Dermis blood vessel endothelial cell (primary cell): ENCODE data around the gene PRKG1. TPM values are rescaled to one million over a fixed set of nuclear protein-coding genes. Genes with fewer than 3 reads are reported as not detected.
"Not testable (repeated sequence)": the region's sequence is repeated elsewhere in the genome, so short reads cannot be mapped to it uniquely, and the experiment has no call there.

ENCODE experiments used
- DNase-seq: peaks from one replicate; pipeline ENCODE4 v3.0.0; 2010
- total RNA-seq: library from RNA; depleted of rRNA; stranded (reverse); fragments of >200 nt; gene quantifications from 2 replicates; pipeline ENCODE4 v1.2.3, GENCODE V29; 2014

PRKG1 gene
- total RNA-seq, 1 donor from 2014 or later, result 4.1 TPM

DNA sequence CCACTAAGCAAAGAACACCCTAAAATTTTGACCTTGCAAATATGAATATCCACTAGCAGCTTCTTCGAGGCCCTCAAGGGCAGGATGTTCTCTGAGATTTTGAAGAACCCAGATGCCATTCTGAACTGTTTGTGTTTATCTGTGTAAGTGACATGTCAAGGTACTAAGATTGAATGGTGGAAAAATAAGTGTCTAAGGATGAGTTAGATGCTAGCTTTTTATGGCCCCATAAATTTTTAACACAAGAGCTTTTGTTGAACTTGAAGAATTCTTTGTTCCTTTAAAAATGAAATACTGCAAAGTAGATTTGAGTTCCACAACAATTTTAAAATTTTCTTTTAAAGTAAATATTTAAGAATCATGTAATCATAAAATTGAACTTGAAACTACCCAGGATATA is 365.4 kb downstream of the PRKG1 start:
- no peak for DNase-seq

DNA sequence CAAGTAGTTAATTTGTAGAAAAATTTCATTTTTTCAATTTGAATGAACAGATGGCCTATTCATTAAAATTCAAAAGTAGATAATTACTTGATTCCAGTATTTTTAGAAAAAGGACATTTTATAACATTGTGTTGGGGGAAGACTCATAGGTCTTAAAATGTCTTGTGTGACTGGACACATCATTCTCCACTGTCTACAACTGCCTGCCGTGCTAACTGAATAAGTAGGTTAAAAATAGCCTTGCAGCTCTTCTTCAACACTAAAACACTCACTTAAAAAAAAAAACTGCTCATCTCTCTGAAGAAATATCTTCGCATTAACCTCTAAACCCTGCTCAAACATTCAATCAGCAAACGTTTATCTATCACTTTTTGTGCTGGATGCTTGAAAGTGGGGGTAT is 371.3 kb downstream of the PRKG1 start:
- DNase-seq, result no peak

DNA sequence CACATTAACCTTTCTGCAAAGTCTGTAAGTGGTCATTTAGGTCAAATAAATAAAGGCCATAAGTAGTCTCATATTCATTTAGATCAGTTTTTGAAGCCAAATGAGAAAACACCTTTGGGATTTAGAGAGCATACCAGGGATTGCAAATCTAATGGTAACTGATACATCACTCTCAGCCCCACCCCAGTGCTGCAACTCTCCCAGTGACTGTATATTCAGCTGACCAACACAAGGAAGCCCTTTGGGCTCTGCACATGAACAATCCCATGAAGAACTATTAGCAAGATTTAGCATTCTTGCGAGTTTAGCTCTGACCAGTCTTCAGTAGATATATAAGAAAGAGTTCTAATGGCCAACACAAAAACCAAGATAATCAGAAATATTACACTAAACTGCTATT is 372.8 kb downstream of the PRKG1 start:
- no peak for DNase-seq

DNA sequence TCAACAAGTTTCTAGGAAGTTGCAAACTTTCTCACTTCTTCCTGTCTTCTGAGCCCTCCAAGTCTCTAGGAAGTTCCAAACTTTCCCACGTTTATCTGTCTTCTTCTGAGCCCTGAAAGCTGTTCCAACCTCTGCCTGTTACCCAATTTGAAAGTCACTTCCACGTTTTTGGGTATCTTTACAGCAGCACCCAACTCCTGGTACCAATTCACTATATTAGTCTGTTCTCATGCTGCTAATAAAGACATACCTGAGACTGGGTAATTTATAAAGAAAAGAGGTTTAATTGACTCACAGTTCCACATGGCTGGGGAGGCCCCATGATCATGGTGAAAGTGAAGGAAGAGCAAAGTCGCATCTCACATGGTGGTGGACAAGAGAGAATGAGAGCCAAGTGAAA is 381.5 kb downstream of the PRKG1 start:
- DNase-seq, result not testable (repeated sequence)

DNA sequence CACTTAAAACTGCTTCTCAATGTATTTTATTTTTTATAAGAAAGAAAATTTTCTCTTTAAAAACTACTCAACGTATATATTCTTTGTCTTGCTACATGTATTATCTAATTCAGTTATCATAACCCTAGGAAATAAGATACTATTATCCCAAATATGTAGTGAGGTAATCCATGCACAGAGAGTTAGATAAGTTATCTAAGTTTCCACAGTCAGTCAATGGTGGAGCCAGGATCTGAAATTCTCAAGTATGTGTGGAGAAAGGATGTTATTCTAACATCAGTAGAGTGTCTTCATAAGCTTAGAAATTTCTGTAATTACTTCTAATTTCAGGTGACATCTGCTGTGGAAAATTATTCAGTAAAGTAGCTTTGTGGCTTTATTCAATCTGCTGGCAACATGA is 385.2 kb downstream of the PRKG1 start:
- DNase-seq, result no peak

DNA sequence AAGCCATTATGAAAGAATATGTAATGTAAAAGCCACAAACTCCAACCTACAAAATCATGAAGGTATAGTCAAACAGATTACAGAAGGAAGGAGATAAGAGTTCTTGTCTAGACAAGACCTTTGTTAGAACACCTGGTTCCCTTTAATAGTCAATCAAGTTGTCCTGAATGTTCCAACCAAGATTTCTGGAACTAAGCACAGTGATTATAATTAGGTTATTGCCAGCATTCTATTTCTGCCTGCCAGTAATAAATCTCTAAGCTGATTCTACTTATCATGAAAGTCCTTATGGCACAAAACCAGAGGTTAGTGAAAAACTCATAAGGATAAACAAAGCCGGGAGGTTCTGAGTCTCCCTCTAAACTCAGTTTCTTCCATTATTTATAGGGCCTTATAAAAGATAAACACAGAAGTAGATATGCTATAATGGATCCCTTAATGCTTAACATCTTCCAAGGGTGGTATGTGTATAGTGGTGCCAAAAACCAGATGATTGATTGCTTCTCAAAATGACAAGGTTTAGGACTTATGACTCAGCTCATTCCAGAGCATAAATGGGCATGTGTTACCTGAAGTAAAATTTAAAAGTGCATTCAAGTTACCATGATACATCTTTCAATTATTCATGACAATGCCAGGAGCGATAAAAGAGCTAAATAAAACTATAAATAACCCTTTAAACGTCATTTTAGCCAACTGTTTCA is 387.9 kb downstream of the PRKG1 start:
- no peak for DNase-seq

DNA sequence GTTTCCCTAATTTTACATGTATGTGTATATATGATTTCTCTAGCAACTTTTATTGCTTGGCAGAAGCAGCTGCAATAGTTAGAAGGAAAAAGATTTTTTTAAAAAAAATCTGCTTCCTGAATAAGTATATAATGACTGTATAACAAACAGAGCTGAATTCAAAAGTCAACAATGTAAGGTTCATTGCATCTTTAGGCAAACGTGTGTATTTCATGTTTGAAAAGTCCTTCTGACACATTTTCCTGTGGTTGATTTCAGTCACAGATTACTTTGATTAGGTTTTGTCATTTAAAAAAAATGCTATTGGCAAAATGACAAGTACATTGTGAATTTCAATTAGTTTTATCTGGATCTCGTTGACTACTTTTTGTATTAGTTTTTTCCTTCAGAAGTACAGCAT is 394.1 kb downstream of the PRKG1 start:
- DNase-seq, result no peak

DNA sequence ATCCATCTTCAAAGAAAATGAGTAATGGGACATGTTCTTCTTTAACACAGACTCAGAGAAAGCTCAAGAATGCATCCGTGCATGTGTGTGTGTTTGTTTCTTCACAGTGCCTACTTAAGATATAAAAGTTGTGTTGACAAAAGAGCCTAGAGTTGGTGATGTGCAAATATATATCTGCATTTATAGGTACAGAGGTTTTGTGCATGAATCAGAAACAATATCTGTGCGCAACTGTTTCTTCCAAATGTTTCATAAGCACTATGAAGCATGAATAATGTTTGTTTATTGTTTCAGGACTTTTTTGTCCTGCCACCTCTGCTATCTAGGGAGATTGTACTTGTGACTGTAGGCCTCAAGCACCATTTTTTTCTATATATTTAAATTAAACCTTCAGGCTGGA is 395.4 kb downstream of the PRKG1 start:
- DNase-seq, result no peak

DNA sequence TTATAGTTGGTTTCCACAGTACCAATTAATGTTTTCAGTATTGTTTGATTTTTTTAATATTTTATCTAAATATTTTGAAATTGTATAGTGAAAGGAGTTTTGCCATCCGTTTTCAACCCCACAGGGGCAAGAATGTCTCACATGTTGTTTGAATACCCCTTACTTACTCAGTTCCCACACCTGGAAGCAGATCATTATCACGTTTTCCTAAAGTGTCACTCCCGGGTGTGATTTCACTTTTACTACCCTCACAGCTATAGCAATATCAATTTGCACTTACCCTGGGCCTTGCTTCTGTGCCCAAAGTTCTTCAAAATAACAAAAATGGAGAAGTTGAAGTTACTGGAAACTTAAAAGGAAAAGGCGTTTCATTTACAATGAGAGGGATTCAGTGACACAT is 397.0 kb downstream of the PRKG1 start:
- no peak for DNase-seq

DNA sequence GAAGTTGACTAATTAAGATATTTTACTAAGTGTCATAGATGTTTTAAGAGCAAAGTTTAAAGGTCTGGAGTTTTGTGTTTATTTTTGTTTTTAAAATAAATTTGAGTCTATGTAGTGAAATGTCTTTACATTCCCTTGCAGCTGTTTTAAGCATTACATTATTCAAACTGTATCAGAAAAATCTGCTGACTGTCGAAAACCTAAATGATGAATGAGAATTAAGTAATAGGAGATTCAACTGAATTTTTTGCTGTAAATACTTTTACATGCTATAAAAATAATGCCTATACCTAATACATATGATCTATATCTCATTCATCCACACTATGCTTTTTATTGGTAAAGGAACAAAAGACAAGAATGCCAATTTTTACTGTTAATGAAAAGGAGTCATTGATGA is 397.9 kb downstream of the PRKG1 start:
- DNase-seq, result no peak

DNA sequence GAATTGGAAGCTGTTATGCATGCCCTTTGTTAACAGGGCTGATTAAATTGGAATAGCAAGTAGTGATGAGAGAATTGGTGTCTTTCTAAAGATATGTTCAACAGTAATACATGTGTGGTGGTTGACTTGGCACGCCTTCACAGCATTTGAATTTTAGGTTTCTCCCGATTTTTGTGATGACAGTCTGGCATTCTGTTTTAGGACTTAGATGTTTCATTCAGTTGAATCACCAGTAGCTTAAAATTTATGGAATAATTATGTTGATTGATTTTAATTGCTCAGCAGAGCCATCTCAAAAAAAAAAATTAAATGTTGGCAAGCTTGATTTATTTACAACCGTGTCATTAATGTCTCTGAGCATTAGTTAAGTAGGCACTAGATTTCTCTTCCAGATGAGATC is 405.4 kb downstream of the PRKG1 start:
- DNase-seq, result no peak

DNA sequence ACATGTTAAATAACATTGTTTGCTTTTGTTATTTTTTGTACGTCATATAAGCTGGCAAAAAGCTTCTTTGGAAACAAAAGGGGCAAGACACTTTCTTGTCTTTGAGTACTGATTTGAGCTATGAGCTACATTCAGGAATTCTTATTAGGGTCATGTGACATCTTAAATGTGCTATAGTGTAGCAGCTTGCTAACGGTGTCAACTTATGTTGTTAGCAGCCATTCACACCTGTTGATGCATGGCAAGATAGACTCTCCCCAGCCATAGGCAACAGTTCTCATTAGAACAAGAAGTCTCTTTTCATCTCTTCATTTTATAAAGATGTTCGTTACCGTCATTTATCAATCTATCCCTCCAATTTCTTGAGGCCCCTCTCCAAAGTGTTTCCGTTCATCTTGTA is 411.4 kb downstream of the PRKG1 start:
- no peak for DNase-seq

DNA sequence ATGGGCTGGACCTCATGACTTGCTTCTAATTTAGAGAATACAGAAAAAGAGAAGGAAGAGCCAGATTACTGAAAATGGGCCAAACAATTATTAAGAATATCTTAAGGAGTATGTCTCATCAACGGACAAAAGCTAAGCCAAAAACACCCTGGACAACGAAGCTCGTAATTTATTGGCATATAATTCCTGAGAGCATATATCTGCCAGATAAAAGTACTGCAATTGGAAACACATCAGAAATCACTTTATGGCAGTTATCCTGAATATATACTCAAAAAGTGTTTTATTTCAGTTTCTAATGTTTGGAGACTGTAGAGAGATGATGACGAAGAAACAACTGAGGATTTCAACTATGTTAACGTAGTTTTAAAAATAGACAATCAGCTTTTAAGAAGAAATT is 413.3 kb downstream of the PRKG1 start:
- no peak for DNase-seq

DNA sequence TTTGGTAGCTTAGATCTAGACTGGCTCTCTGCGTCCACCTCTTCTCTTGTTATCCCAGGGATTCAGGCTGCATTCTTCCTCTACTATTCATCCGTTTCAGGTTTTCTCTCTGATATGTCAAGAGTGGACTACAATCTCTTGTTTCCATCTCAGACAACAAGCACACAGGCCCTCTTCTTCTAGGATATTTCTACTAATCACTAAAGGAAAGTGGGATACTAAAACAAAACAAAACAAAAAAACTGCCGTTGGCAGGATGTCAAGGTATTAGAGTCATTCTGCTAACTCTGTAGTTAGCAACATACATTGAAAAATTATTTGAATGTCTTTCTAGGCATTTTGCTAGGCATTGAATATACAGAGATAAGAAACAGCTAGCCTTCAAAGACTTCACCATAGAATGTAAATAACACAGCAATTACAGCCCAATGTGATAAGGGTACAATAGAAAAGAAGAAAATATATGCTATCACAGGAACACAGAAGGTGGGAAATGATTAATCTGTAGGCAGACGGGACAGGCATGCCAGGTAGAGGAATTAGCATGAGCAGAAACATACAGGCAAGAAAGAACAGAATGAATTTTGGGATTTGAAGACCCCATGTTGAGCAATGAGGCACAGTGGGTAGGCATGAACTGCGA is 414.6 kb downstream of the PRKG1 start:
- no peak for DNase-seq

DNA sequence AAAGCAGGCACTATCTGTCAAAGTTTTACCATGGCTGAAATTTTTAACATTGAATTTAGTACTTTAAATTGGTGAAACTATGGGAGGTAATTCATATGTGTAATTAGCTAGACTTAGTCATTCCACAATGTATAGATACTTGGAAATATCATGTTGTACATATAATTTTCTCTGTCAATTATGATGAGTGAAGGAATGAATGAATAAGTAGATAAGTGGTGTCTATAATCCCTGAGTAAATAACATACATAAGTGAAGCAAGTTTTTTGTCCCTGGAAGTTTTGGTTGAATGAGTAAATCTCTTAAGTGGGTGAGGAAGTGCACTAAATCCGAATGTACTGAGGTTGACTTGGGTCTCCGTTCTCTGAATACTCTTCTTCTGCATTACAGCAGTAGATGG is 424.1 kb downstream of the PRKG1 start:
- no peak for DNase-seq

DNA sequence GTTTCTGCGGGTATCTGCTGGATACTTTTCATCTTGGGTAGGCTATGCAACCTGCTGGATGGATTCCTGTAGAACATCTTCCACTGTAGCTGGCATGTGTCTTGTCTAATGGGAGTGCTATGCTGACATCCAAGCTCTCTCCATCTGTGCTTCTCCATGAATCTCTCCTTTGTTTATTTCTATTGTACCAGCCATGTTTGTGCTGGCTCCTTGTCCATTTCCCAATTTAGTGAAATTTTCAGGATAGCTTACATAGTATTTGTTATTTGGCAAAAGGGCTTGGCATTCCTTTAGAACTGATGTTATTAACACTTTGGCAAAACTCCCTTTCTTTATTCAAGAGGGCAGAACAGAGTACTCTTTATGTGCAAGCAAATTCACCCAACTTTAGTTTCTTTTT is 427.1 kb downstream of the PRKG1 start:
- DNase-seq, result no peak

DNA sequence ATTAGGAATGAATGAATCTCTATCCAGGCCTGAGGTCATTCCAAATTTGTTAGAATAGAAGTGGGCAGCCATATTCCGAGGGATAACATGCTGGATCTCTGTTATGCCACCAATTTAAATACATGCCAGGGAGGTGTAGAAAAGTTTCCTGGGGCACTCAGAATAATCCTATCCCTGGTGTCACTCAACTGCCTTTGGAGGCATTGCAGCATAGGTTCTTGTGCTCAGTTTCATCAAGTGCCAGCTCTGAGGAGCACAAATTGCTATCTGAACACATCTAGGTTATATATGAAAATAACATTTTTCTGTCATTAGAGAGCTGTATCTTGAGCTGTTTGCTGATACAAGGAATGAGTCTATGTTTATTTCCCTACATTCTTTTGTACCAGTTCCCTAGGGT is 427.8 kb downstream of the PRKG1 start:
- DNase-seq, result no peak

DNA sequence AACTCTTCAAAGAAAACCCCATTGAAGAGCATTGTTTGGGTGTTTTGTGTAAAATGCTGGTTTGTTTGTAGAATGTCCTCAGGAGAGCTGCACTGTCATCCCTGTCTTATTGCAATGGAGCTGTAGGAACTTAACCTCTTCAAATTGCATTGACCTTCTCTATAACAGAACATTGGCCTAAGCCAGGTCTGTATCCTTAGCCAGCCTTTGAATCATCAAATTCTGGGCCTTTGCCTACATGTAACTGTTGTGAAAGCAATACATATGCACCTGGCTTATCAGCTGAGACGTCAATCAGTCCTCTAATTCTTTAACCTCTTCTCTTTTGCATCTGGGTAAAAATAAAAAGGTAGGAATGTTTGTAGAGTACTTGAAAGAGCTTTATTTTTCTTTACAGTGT is 429.1 kb downstream of the PRKG1 start:
- DNase-seq, result no peak

DNA sequence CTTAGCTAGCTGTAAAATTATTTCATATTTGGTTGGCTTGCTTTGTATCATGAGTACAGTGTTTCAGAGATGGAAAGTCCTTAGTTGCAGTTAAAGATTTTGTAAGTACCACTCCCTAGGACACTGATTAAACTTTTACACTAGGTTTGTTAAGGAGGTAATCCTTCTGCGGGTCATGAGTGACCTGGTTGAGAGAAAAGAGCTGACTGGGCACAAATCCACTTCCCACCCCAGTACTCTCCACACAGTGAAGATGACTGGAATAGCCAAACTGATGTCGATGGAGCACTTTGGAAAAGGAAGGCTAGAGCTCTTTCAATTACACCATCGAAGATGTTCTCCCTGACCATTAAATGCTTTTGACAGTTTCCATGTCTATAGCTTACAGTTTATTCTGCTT is 433.2 kb downstream of the PRKG1 start:
- no peak for DNase-seq

DNA sequence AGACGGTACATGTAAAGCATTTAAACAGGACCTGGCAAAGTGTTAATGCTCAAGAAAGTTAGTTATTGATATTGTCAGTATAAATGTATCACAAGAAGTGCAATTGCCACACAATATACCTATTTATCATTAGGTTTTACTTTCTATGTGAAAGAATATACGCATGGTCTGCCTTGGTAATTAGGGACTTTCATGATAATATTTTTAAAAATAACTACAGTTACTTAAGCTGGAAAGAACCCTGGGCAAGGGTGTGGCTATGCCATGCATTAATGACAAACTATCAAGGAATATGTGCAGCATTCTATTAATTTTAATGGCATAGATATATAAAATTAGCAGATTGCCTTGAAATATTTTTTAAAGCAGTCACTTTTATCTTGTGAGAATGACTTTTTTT is 433.9 kb downstream of the PRKG1 start:
- no peak for DNase-seq

DNA sequence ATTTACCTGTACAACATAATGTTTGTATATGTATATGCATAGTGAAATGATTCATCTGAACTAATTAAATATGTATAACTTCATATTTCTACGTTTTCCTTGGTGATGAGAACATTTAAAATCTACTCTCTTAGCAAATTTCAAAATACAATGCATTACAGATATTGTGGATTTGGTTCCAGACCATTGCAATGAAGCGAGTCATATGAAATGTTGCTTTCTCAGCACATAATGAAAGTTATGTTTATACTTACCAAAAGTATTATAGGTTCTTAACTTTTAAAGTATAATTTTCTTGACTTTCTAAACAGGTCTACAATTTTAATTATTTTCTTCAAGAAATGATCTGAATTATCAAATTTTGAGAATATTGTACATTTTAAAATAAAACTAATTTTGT is 435.9 kb downstream of the PRKG1 start:
- DNase-seq, result no peak

DNA sequence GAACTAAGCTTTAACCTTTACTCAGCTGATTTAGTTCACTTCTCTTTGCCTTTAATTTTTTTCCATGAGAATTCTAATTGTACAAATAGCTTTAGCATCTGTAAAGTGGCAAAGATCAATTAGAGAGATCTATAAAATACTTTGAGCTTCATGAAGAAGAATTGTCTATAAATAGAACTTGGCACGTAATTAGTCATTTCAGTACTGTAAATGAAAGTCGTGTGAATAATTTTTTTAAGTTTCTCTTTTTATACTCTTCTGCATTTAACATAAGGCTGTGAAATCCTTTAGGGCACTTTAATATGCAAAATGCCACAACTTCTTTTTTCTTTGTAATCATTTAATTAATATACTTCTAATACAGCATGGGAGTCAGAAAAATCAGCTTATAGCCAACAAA is 447.3 kb downstream of the PRKG1 start:
- DNase-seq, result no peak

DNA sequence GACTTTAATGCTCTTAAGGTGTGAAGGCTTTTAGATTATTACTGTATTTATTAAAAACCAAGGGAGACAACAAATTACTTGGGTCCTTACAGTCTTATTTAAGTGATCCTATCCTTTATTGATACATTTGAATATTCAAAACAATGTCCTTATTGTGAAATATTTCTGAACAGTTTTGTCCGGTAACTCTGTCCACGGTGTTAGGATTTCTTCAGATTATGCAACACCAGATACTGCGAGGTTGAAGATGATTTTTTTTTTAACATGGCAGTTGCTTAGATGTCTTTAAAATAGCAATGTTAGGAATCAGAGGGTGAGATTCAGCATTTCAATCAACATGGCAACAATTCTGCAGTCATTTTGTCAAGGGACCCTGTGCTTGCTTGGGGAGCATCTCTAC is 448.6 kb downstream of the PRKG1 start:
- no peak for DNase-seq

DNA sequence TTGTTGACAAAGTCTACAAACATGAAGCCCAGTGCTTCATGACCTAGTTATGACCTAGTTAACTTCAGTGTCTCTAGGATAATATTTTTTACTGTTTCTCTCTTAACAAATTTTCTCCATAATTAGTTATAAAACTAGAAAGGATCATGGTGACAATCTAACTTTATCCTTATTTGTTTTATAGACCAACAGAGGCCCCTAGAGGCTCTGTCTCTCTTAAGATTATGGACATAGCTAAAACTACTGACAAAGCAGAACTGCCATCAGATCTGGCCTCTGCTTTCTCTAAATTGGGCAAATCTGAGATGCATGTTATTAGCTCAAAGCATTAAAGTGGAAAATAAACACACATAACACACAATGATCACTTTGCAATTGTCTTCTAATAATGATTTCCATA is 449.2 kb downstream of the PRKG1 start:
- no peak for DNase-seq

DNA sequence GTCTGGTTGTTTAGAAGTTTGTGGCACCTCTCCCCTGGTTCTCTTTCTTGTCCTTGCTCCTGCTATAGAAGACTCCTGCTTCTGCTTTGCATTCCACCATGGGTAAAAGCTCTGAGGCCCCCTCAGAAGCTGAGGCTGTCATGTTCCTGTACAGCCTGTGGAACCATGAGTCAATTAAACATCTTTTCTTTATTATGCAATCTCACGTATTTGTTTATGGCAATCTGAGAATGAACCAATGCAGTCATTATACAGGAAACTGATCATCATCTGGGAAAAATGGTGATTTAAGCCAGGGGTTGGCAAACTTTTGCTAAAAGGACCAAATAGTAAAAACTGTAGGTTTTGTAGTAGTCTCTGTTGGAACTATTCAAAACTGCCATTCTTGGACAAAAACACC is 449.8 kb downstream of the PRKG1 start:
- DNase-seq, result no peak
